Measurements from ENCODE around the gene KCNIP4. TPM values are rescaled to one million over a fixed set of nuclear protein-coding genes. Genes with fewer than 3 reads are reported as not detected.
A peak's percentile ranks its signal among the peaks of the same experiment; 100 is the strongest.

Gene KCNIP4
- total and polyA plus RNA-seq, 2 experiments from 2014 or later = 0.14 to 0.63 TPM

- TF ChIP-seq CTCF (conservative IDR thresholded peaks at IDR 0.05; ENCODE audit: low read depth in 2 of 2) (no peak), POLR2AphosphoS5 (IDR thresholded peaks at IDR 0.05; ENCODE audit: low read depth) (no peak)
These were observed 1212.6 kb downstream of the KCNIP4 start (continued) for GRCh38 chr4:20735931-20736330.

GRCh38 chr4:20724915-20725314 is 1223.7 kb downstream of the KCNIP4 start:
- Histone ChIP-seq H3K27ac (ENCODE audit: low read depth) (no peak overlapping the region), H2AFZ (no peak overlapping the region), H3K4me2 (no peak overlapping the region), H3K4me1 (ENCODE audit: insufficient read depth) (peaks cover 27% of the 10 kb centered on the region), H3K9me2 (ENCODE audit: insufficient read depth) (no peaks in the 10 kb centered on the region), H3K79me2 (replicated peaks; ENCODE audit: insufficient read depth) (no peaks in the 10 kb centered on the region), H3K27me3 (ENCODE audit: insufficient read depth) (no peaks in the 10 kb centered on the region), H3F3A (replicated peaks; ENCODE audit: low read depth) (no peaks in the 10 kb centered on the region), H4K20me1 (replicated peaks; ENCODE audit: insufficient read depth) (no peaks in the 10 kb centered on the region), H3K36me3 (ENCODE audit: insufficient read depth) (peaks cover 22% of the 10 kb centered on the region), H3K4me3 (no peak overlapping the region)
- Mint-ChIP-seq H3K27me3 (ENCODE audit: insufficient read depth, low read depth, poor library complexity) (no peaks in the 10 kb centered on the region), H3K4me1 (peaks cover 4% of the 10 kb centered on the region), H3K27ac (no peak overlapping the region), H3K36me3 (ENCODE audit: low read depth) (peaks cover 66% of the 10 kb centered on the region), H3K4me3 (no peak overlapping the region), H3K9me3 (peaks cover 35% of the 10 kb centered on the region)
- TF ChIP-seq ETS1 (IDR thresholded peaks at IDR 0.05) (no peak), POLR2AphosphoS5 (IDR thresholded peaks at IDR 0.05; ENCODE audit: low read depth) (no peak), STAT1 (IDR thresholded peaks at IDR 0.05; ENCODE audit: unreplicated experiment) (no peak), JUNB (IDR thresholded peaks at IDR 0.05; ENCODE audit: unreplicated experiment) (no peak), CREB1 (CRISPR knock-in tag; IDR thresholded peaks at IDR 0.05; ENCODE audit: low read depth) (no peak), NANOG (IDR thresholded peaks at IDR 0.05; ENCODE audit: borderline replicate concordance) (no peak), EZH2phosphoT487 (IDR thresholded peaks at IDR 0.05; ENCODE audit: unreplicated experiment) (no peak), EZH2 (IDR thresholded peaks at IDR 0.05; ENCODE audit: low read depth, unreplicated experiment) (no peak), ZNF331 (CRISPR knock-in tag; IDR thresholded peaks at IDR 0.05; ENCODE audit: low read depth) (no peak)
- DNase-seq (ENCODE audit: low spot score) (no peak), ATAC-seq (no peak)

- no peak overlapping the region for H3K27ac ChIP-seq (ENCODE audit: low read depth)
- no peak overlapping the region for H3K4me3 ChIP-seq
- H3K4me1 ChIP-seq (ENCODE audit: insufficient read depth) = peaks cover 27% of the 10 kb centered on the region
- H4K20me1 ChIP-seq (replicated peaks; ENCODE audit: insufficient read depth) = no peaks in the 10 kb centered on the region
- 0 out of 2 replicates have a peak overlapping the region, but pooled peaks have one; percentile 6 for H3K4me2 ChIP-seq
- ATAC-seq (no peak), DNase-seq (ENCODE audit: low spot score) (no peak)
- H3K9me3 Mint-ChIP-seq = peaks cover 46% of the 10 kb centered on the region
- H3K27ac Mint-ChIP-seq = no peak overlapping the region
- H3K27me3 Mint-ChIP-seq (ENCODE audit: insufficient read depth, low read depth, poor library complexity) = no peaks in the 10 kb centered on the region
- 0 out of 2 replicates have a peak, but pooled peaks cover 2% of the 10 kb centered on the region for H3K9me2 ChIP-seq (ENCODE audit: insufficient read depth)
- no peak overlapping the region for H2AFZ ChIP-seq
- H3K79me2 ChIP-seq (replicated peaks; ENCODE audit: insufficient read depth) = peaks cover 3% of the 10 kb centered on the region; the same call in 1 of the 2 replicates
- H3K36me3 ChIP-seq (ENCODE audit: insufficient read depth) = peaks cover 22% of the 10 kb centered on the region
- H3K4me3 Mint-ChIP-seq = no peak overlapping the region
- H3K36me3 Mint-ChIP-seq (ENCODE audit: low read depth) = peaks cover 80% of the 10 kb centered on the region
- H3K27me3 ChIP-seq (ENCODE audit: insufficient read depth) = no peaks in the 10 kb centered on the region
- peaks cover 4% of the 10 kb centered on the region for H3K4me1 Mint-ChIP-seq
- H3F3A ChIP-seq (replicated peaks; ENCODE audit: low read depth) = no peaks in the 10 kb centered on the region
- TF ChIP-seq JUNB (IDR thresholded peaks at IDR 0.05; ENCODE audit: unreplicated experiment) (no peak), ETS1 (IDR thresholded peaks at IDR 0.05) (no peak), CTCF (conservative IDR thresholded peaks at IDR 0.05; ENCODE audit: low read depth in 2 of 2) (no peak), ZNF331 (CRISPR knock-in tag; IDR thresholded peaks at IDR 0.05; ENCODE audit: low read depth) (no peak), ZNF114 (CRISPR knock-in tag; IDR thresholded peaks at IDR 0.05) (no peak), NANOG (IDR thresholded peaks at IDR 0.05; ENCODE audit: borderline replicate concordance) (no peak)
These were observed 1225.1 kb downstream of the KCNIP4 start for GRCh38 chr4:20723463-20723862.
